Skeletal muscle satellite cell (primary cell): Measurements from ENCODE around the gene SH2D5.
"Not testable (repeated sequence)": the region's sequence is repeated elsewhere in the genome, so short reads cannot be mapped to it uniquely, and the experiment has no call there.

Source experiments
- H3K27me3 ChIP-seq: 2 replicates; pipeline ENCODE4 v1.7.0; 2013; ENCODE audit warnings: low read length; ENCODE audit not compliant: control insufficient read depth, insufficient read depth
- H3K36me3 ChIP-seq: 2 replicates; pipeline ENCODE4 v1.7.0; 2013; ENCODE audit warnings: mild to moderate bottlenecking, control low read depth, low read length; ENCODE audit not compliant: insufficient read depth
- H3K4me1 ChIP-seq: 2 replicates; pipeline ENCODE4 v1.7.0; 2013; ENCODE audit warnings: low read length; ENCODE audit not compliant: control insufficient read depth, insufficient read depth
- H3K4me2 ChIP-seq: 2 replicates; pipeline ENCODE4 v1.7.0; 2013; ENCODE audit warnings: mild to moderate bottlenecking, low read length
- H3K4me3 ChIP-seq: 2 replicates; pipeline ENCODE4 v1.7.0; 2013; ENCODE audit warnings: low read length
- H3K9ac ChIP-seq: 2 replicates; pipeline ENCODE4 v1.7.0; 2013; ENCODE audit warnings: mild to moderate bottlenecking, low read depth, low read length, moderate library complexity
- H3K9me3 ChIP-seq: replicated peaks from 2 replicates; pipeline ENCODE4 v1.7.0; 2013; ENCODE audit warnings: mild to moderate bottlenecking, control low read depth, low read length

SH2D5 gene

GRCh38 chr1:20719261-20719660, 13.2 kb downstream of the SH2D5 start:
- Histone ChIP-seq H3K27me3 (peaks cover 9% of the 10 kb centered on the region), H3K36me3 (no peaks in the 10 kb centered on the region), H3K4me3 (no peak overlapping the region)

GRCh38 chr1:20718343-20718882, 14.1 kb downstream of the SH2D5 start:
- H3K36me3 ChIP-seq, H3K9me3 ChIP-seq, H3K27me3 ChIP-seq, H3K4me1 ChIP-seq: not testable (repeated sequence)
- Histone ChIP-seq H3K9ac (peak overlapping the region; percentile 26), H3K4me2 (peak overlapping the region; percentile 86), H3K4me3 (peak overlapping the region; percentile 70)

More at GRCh38 chr1:20719261-20719660, 13.2 kb downstream of the SH2D5 start:
- peaks cover 4% of the 10 kb centered on the region for H3K4me1 ChIP-seq
- H3K4me2 ChIP-seq: no peak overlapping the region
- no peaks in the 10 kb centered on the region for H3K9me3 ChIP-seq
- no peak overlapping the region for H3K9ac ChIP-seq

- Histone ChIP-seq H3K9ac (peak within 1 kb of the TSS; percentile 26), H3K9me3 (no peaks in the 10 kb centered on the region), H3K4me2 (peak within 1 kb of the TSS; percentile 86), H3K4me1 (peaks cover 4% of the 10 kb centered on the region), H3K27me3 (peaks cover 9% of the 10 kb centered on the region), H3K4me3 (peak within 1 kb of the TSS; percentile 70), H3K36me3 (no peaks in the 10 kb centered on the region)
Observed at GRCh38 chr1:20717452-20718342, 14.8 kb downstream of the SH2D5 start, which contains the start of gene KIF17. KIF17 (minus strand) TSS chr1:20718007; CDS start chr1:20717706, 301 bp downstream.

GRCh38 chr1:20716232-20716631, 16.3 kb downstream of the SH2D5 start:
- no peak overlapping the region for H3K4me2 ChIP-seq
- no peaks in the 10 kb centered on the region for H3K9me3 ChIP-seq
- no peak overlapping the region for H3K9ac ChIP-seq
- H3K4me1 ChIP-seq: peaks cover 4% of the 10 kb centered on the region
- no peaks in the 10 kb centered on the region for H3K36me3 ChIP-seq
- no peak overlapping the region for H3K4me3 ChIP-seq
- peaks cover 9% of the 10 kb centered on the region for H3K27me3 ChIP-seq

- no peaks in the 10 kb centered on the region for H3K36me3 ChIP-seq
- H3K9ac ChIP-seq: no peak overlapping the region
- H3K4me3 ChIP-seq: no peak overlapping the region
- H3K4me2 ChIP-seq: no peak overlapping the region
- H3K27me3 ChIP-seq: peaks cover 9% of the 10 kb centered on the region
- H3K4me1 ChIP-seq: peaks cover 4% of the 10 kb centered on the region
- no peaks in the 10 kb centered on the region for H3K9me3 ChIP-seq
Observed at GRCh38 chr1:20715406-20715805, 17.1 kb downstream of the SH2D5 start.

- Histone ChIP-seq H3K4me1 (peaks cover 4% of the 10 kb centered on the region), H3K4me2 (no peak overlapping the region), H3K4me3 (no peak overlapping the region), H3K9me3 (no peaks in the 10 kb centered on the region), H3K27me3 (peaks cover 12% of the 10 kb centered on the region), H3K36me3 (no peaks in the 10 kb centered on the region), H3K9ac (no peak overlapping the region)
Observed at GRCh38 chr1:20713440-20713839, 19.1 kb downstream of the SH2D5 start.

- Histone ChIP-seq H3K4me1 (peaks cover under 1% of the 10 kb centered on the region), H3K9me3 (no peaks in the 10 kb centered on the region), H3K27me3 (peaks cover 10% of the 10 kb centered on the region), H3K9ac (no peak overlapping the region), H3K36me3 (no peaks in the 10 kb centered on the region), H3K4me2 (no peak overlapping the region), H3K4me3 (no peak overlapping the region)
Observed at GRCh38 chr1:20712215-20712577, 20.3 kb downstream of the SH2D5 start.

GRCh38 chr1:20711285-20712214, 21.0 kb downstream of the SH2D5 start:
- Histone ChIP-seq H3K9me3 (no peaks in the 10 kb centered on the region), H3K9ac (no peak overlapping the region), H3K4me2 (no peak overlapping the region), H3K4me3 (no peak overlapping the region), H3K4me1 (no peaks in the 10 kb centered on the region), H3K36me3 (no peaks in the 10 kb centered on the region), H3K27me3 (peaks cover 6% of the 10 kb centered on the region)

- Histone ChIP-seq H3K9ac (no peak overlapping the region), H3K27me3 (peaks cover 3% of the 10 kb centered on the region), H3K4me1 (no peaks in the 10 kb centered on the region), H3K9me3 (no peaks in the 10 kb centered on the region), H3K4me2 (no peak overlapping the region), H3K36me3 (no peaks in the 10 kb centered on the region), H3K4me3 (no peak overlapping the region)
Observed at GRCh38 chr1:20710469-20711284, 21.8 kb downstream of the SH2D5 start.

- Histone ChIP-seq H3K4me2 (no peak overlapping the region), H3K9ac (no peak overlapping the region), H3K27me3 (peaks cover 3% of the 10 kb centered on the region), H3K36me3 (no peaks in the 10 kb centered on the region), H3K4me3 (no peak overlapping the region), H3K9me3 (no peaks in the 10 kb centered on the region), H3K4me1 (no peaks in the 10 kb centered on the region)
Observed at GRCh38 chr1:20709868-20710267, 22.6 kb downstream of the SH2D5 start.
